Measurements from ENCODE around the gene SGPL1.

Gene SGPL1

DNA sequence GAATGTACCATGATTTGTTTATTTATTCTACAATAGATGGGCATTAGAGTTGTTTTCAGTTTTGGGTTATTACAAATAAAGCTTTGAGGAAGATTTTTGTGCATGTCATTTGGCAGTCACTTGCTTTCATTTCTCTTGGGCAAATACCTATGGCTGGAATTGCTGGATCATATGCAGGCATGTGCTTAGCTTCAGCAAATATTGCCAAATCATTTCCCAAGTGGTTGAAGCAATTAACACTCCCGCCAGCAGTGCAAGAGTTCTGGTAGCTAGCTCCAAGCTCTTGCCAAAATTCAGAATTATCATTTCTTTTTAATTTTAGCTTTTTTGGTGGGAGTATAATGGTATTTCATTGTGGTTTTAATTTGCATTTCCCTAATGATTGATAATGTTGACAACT, 105.5 kb downstream of the SGPL1 start:
- no peak for DNase-seq (ENCODE audit: low read depth)

DNA sequence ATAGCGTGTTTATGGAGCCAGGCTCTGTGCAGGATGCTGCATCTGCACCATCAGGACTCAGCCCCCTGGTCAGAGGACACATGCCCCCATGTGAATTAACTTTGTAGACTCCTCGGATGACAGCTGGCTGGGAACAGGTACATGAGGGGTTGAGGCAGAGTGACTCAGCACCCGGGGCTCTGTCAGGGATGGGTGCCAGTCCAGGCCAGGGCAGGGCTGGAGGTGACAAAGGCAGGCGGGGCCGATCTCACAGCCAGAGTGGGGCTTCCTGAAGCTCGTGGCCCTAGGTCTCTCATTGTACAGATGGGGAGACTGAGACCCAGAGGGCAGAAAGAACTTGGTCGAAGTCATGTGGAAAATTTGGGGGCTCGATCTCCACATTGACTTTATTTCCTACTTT, 107.9 kb downstream of the SGPL1 start:
- no peak for DNase-seq (ENCODE audit: low read depth)

DNA sequence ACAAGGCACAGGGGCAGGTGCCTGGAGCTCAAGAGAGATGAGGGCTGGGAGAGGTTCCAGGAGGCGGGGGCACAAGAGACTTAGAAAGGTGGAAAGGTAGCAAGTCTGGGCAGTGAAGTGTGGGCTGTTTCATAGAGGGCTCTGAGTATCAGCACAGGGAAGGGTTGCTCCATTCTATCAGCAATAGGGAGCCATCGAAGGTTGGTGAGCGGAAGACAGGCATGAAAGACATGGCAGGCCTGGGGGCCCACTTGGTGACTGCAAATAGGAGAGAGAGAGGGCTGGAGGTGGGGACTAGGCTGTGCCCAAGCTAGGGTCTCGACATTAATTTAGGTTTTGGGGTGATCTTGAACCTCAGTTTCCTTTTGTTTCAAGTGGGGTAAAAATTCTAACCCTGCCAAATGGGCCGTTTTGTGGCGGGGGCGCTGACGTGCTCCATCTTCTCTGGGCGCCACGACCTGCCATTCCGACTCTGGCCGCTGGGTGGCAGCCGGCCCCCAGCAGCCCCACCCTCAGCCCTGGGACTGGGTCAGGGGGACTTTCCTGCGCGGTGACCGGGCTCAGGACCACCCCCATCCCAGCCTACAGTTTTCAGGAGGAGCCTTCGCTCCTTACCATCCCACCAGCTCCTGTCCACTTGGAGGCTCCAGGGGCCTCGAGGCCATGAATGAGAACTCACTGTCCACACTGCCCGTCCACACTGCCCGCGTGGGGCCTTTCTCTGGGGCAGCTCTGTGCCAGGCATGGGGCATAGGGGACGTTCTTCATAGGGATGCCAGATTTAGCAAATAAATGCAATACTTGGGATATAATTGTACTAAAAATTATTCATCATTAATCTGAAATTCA, 109.9 kb downstream of the SGPL1 start:
- no peak for DNase-seq (ENCODE audit: low read depth)

DNA sequence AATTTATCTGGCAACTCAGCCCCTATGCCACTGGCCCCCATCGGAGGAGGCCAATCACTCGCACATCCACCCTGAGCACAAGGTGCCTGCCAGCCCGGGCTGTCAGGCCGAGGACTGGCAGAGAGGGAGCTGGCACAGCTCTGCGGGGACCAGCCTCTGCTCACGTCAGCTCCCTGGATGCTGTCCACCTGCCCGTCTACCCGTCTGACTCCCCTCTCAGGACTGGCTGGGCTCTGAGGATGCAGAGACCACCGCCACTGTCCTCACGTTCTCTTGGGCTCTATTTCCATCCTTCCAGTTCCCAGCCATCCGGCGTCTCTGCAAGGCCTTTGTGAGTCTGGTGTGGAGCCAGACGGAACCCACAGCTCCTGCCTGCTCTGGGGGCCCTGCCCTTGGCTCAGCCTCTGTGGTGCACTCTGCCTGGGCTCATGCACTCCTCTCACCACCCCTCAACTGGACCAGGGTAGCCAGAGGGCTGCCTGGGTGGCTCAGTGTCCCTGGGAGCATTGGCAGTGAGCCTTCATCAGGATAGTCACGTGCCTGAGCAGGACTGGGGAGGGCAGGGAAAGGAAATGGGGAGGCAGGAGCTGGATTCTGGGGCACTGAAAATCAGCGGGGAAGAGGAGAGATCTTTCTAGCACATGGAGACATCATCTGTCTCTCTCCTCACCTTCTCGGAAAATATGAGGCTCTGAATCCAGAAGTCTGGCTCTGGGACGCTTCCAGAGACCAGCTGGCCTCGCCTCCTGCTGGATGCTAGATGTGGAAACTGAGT, 110.7 kb downstream of the SGPL1 start:
- DNase-seq (ENCODE audit: low read depth) = no peak

DNA sequence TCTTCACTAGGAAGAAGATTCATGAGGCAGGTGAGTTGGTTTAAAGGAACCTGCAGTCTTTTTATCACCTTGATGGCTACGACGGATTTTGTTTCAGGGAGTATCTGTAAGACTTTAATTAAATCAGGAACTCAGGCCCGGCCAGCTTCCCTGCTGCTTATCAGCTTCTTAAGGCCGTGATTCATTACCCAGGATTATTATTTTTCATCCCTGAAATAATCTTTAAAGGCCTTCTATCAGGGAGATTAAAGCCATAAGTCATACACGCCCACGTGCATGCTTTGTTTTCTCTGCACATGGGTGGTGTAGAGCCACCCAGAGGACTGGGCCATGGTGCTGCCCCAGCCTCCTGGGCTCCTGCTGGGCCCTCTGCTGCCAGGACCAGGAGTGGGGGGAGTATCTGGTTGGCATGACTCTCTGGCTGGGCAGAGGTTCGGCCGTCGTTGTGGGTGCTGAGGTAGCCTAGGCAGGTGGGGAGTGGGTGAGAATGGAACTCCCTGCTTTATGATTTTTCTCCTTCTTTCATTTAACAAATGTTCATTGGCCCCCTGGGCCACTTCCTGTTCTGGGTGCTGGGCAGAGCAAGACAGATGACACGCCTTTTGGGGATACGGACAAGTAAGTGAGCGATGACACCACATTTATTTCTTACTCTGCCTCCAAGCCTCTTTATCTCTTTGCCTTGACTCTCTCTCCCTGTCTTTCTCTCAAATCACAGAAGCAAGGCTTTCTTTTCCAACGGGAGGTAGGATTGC, 111.6 kb downstream of the SGPL1 start:
- no peak for DNase-seq (ENCODE audit: low read depth)

DNA sequence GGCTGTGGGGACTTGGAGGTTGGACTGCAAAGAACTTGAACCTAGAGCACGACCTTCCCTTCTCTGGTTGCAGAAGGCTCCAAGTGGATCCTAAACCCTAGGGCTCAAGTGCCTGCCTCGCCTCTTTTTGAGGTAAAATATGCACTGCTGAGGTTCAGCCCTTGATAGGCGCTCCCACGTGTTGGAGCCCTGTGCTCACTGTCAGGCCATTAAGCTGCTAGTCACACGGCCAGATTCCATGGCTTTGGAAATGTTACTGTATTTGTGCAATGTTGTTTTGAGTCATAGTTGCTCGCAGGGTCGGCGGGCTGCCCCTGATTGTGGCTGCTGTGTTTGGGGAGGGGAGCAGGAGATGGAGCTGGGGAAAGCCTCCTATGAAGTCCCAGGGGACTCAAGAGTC, 112.4 kb downstream of the SGPL1 start:
- no peak for DNase-seq (ENCODE audit: low read depth)

DNA sequence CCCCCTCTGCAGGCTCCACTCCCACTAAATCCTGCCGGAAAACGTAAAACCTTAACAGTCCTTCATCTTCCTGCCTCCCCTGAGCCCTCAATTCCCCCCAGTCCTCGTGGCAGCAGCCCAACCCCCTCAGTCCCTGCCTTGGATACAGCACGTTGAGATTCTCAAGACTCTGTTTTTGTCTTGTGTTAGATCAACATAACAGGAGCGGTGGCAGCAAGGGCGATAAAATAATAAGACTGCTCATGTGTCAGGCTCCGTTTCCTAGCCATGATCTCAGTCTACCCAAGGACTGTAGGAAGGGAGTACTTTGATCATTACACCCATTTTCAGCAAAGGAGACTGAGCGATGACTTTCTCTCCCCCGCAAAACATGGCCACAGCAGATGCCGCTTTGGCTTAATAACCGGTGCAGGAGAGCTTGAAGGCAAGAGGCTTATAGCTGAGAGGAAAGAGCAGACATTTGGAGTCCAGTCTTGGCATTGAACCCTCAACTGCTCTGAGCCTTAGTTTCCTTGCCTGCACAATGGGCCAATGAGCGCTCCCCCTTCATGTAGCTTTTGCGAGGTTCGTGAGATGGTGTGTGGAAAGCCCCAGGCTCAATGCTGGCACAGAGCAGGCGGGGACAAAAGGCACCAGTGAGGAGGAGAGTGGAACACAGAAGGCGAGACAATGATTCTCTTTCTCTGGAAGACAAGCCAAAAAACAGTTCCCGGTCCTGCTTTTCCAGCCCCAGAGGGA, 114.7 kb downstream of the SGPL1 start:
- no peak for DNase-seq (ENCODE audit: low read depth)
